Mucosa of gallbladder (tissue), 1 donor: ENCODE results near the gene LRRC73. TPM values are rescaled to one million over a fixed set of nuclear protein-coding genes. Genes with fewer than 3 reads are reported as not detected.
"Not testable (repeated sequence)": the region's sequence is repeated elsewhere in the genome, so short reads cannot be mapped to it uniquely, and the experiment has no call there.

Experiments
- DNase-seq: peaks from one replicate; pipeline ENCODE4 v3.0.0-alpha.2; 2020; ENCODE audit warnings: low spot score
- total RNA-seq: library from RNA; stranded (reverse); gene quantifications from one replicate; pipeline ENCODE4 v1.2.1, GENCODE V29; 2021
- donor health status: DM: no; HTN: no; CAD: no.

The LRRC73 gene
- total RNA-seq, 1 donor from 2014 or later: 7.0 TPM

GRCh38 chr6:43510827-43511163, 649 bp upstream of the LRRC73 start:
- DNase-seq: peak; percentile 49

GRCh38 chr6:43509142-43509983, 783 bp downstream of the LRRC73 start:
- DNase-seq: no peak

- no peak for DNase-seq
These were observed 1.5 kb downstream of the LRRC73 start for GRCh38 chr6:43508481-43509141.

- peak; percentile 87 for DNase-seq
These were observed 3.3 kb downstream of the LRRC73 start for GRCh38 chr6:43506667-43507471.

- DNase-seq: no peak
These were observed 4.0 kb downstream of the LRRC73 start for GRCh38 chr6:43506171-43506570.

- DNase-seq: no peak
These were observed 4.4 kb downstream of the LRRC73 start for GRCh38 chr6:43505718-43506117.

- no peak for DNase-seq
These were observed 5.2 kb downstream of the LRRC73 start for GRCh38 chr6:43504756-43505593.

- DNase-seq: no peak
These were observed 6.7 kb downstream of the LRRC73 start for GRCh38 chr6:43503443-43503842.

GRCh38 chr6:43502666-43503065, 7.5 kb downstream of the LRRC73 start:
- no peak for DNase-seq

GRCh38 chr6:43500921-43501320, 9.2 kb downstream of the LRRC73 start:
- DNase-seq: no peak

- no peak for DNase-seq
These were observed 10.9 kb downstream of the LRRC73 start for GRCh38 chr6:43499028-43499815.

- DNase-seq: not testable (repeated sequence)
These were observed 11.9 kb downstream of the LRRC73 start for GRCh38 chr6:43498291-43498690.

- DNase-seq: no peak
These were observed 12.5 kb downstream of the LRRC73 start for GRCh38 chr6:43497689-43498088.

GRCh38 chr6:43497129-43497396, 13.1 kb downstream of the LRRC73 start:
- no peak for DNase-seq

- DNase-seq: no peak
These were observed 13.6 kb downstream of the LRRC73 start for GRCh38 chr6:43496370-43497128.

- DNase-seq: no peak
These were observed 14.7 kb downstream of the LRRC73 start for GRCh38 chr6:43495409-43495941.

GRCh38 chr6:43494766-43495165, 15.4 kb downstream of the LRRC73 start:
- DNase-seq: no peak

GRCh38 chr6:43494321-43494720, 15.8 kb downstream of the LRRC73 start:
- no peak for DNase-seq

- DNase-seq: no peak
These were observed 16.3 kb downstream of the LRRC73 start for GRCh38 chr6:43493833-43494232.

GRCh38 chr6:43493230-43493629, 16.9 kb downstream of the LRRC73 start:
- DNase-seq: no peak
